Natural killer cell (primary cell): ENCODE results near the gene CEACAM7. TPM values are rescaled to one million over a fixed set of nuclear protein-coding genes. Genes with fewer than 3 reads are reported as not detected.

ENCODE experiments used
- ATAC-seq, 3 donors: fragments of 150-1000 bp in 2 of 3; fragments of 200-7000 bp in 1 of 3; cut with Tn5 transposase; 1 replicate in 1 of 3; 2 replicates in 2 of 3; pipeline ENCODE4 v1.10.0; 2021; ENCODE audit warnings: mild to moderate bottlenecking in 2 of 3, moderate library complexity in 2 of 3
- DNase-seq, 2 donors: peaks; one replicate each; pipeline versions ENCODE4 v3.0.0 to v3.0.0-alpha.2; 2013 to 2021; ENCODE audit warnings: mixed read lengths in 1 of 2
- H3K27ac ChIP-seq: one replicate; pipeline ENCODE4 v1.5.1; 2013; ENCODE audit warnings: mild to moderate bottlenecking, low read length
- H3K27me3 ChIP-seq: one replicate; pipeline ENCODE4 v1.6.1; 2013; ENCODE audit warnings: low read length; ENCODE audit not compliant: control insufficient read depth, insufficient read depth
- H3K36me3 ChIP-seq: one replicate; pipeline ENCODE4 v1.6.1; 2013; ENCODE audit warnings: low read length; ENCODE audit not compliant: control insufficient read depth, insufficient read depth
- H3K4me1 ChIP-seq: one replicate; pipeline ENCODE4 v1.6.1; 2013; ENCODE audit warnings: low read length; ENCODE audit not compliant: control insufficient read depth, insufficient read depth
- H3K4me3 ChIP-seq: one replicate; pipeline ENCODE4 v1.5.1; 2013; ENCODE audit warnings: low read length
- H3K9me3 ChIP-seq: one replicate; pipeline ENCODE4 v1.6.1; 2013; ENCODE audit warnings: low read length; ENCODE audit not compliant: control insufficient read depth, insufficient read depth
- H3K27ac Mint-ChIP-seq, 2 donors: one replicate each; pipeline ENCODE4 v1.8.0; 2022; ENCODE audit warnings: mild to moderate bottlenecking in 2 of 2, mixed read lengths in 2 of 2, moderate library complexity in 1 of 2
- H3K27me3 Mint-ChIP-seq, 2 donors: one replicate each; pipeline ENCODE4 v1.8.0; 2022; ENCODE audit warnings: low read depth in 2 of 2, mixed read lengths in 2 of 2
- H3K36me3 Mint-ChIP-seq: one replicate; pipeline ENCODE4 v1.8.0; 2022; ENCODE audit warnings: mixed read lengths
- H3K4me1 Mint-ChIP-seq, 2 donors: one replicate each; pipeline ENCODE4 v1.8.0; 2022; ENCODE audit warnings: mixed read lengths in 2 of 2
- H3K4me3 Mint-ChIP-seq: one replicate; pipeline ENCODE4 v1.8.0; 2022; ENCODE audit warnings: mild to moderate bottlenecking, moderate library complexity, mixed read lengths
- H3K9me3 Mint-ChIP-seq, 2 donors: one replicate each; pipeline ENCODE4 v1.8.0; 2022; ENCODE audit warnings: mixed read lengths in 2 of 2
- WGBS: methylation state at CpG from one replicate; pipeline ENCODE4 v1.1.7; 2013; ENCODE audit warnings: missing lambda C conversion rate; ENCODE audit not compliant: insufficient coverage; 5-methylcytosine and 5-hydroxymethylcytosine counted together
- intact Hi-C: fragments of 100-400 bp; cut with micrococcal nuclease; formaldehyde crosslinking; loops from one replicate; pipeline ENCODE4 v1.14.2; 2022
- total RNA-seq, 4 donors: library from RNA; stranded (reverse); fragments of 120-200 nt in 1 of 4; gene quantifications; one replicate each; pipeline versions ENCODE4 v1.2.3 to v1.2.4, GENCODE V29; 2013 to 2022
- TF ChIP-seq, protein P1 (sequence below): fragments of 200-600 bp; IDR thresholded peaks from one replicate; pipeline ENCODE4 v1.8.0; 2022; ENCODE audit warnings: antibody characterized with exemption

Gene CEACAM7
- total RNA-seq, 3 donors from 2014 or later (not counting 1 experiment from before 2014, with no cell fraction given), result not detected

DNA sequence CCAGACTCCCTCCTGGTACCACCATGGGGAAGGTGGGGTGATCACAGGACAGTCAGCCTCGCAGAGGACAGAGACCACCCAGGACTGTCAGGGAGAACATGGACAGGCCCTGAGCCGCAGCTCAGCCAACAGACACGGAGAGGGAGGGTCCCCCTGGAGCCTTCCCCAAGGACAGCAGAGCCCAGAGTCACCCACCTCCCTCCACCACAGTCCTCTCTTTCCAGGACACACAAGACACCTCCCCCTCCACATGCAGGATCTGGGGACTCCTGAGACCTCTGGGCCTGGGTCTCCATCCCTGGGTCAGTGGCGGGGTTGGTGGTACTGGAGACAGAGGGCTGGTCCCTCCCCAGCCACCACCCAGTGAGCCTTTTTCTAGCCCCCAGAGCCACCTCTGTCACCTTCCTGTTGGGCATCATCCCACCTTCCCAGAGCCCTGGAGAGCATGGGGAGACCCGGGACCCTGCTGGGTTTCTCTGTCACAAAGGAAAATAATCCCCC is 19.9 kb upstream of the CEACAM7 start:
- no peaks in the 10 kb centered on the region for H3K36me3 ChIP-seq
- WGBS, result 81% methylated on average over 5 of the region's 5 CpGs
- H3K4me3 ChIP-seq, result no peak overlapping the region
- H3K9me3 ChIP-seq, result no peaks in the 10 kb centered on the region
- no peak overlapping the region for H3K4me3 Mint-ChIP-seq
- no peaks in the 10 kb centered on the region for H3K9me3 Mint-ChIP-seq
- TF ChIP-seq, protein P1, sequence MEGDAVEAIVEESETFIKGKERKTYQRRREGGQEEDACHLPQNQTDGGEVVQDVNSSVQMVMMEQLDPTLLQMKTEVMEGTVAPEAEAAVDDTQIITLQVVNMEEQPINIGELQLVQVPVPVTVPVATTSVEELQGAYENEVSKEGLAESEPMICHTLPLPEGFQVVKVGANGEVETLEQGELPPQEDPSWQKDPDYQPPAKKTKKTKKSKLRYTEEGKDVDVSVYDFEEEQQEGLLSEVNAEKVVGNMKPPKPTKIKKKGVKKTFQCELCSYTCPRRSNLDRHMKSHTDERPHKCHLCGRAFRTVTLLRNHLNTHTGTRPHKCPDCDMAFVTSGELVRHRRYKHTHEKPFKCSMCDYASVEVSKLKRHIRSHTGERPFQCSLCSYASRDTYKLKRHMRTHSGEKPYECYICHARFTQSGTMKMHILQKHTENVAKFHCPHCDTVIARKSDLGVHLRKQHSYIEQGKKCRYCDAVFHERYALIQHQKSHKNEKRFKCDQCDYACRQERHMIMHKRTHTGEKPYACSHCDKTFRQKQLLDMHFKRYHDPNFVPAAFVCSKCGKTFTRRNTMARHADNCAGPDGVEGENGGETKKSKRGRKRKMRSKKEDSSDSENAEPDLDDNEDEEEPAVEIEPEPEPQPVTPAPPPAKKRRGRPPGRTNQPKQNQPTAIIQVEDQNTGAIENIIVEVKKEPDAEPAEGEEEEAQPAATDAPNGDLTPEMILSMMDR, result no peak
- DNase-seq (no peak), ATAC-seq (no peak)
- H3K4me1 Mint-ChIP-seq, result peaks cover 0 to 7% of the 10 kb centered on the region in 2 donors
- no peaks in the 10 kb centered on the region for H3K36me3 Mint-ChIP-seq
- H3K27ac Mint-ChIP-seq, result no peak overlapping the region
- peaks cover 0 to 26% of the 10 kb centered on the region in 2 donors for H3K27me3 Mint-ChIP-seq
- no peak overlapping the region for H3K27ac ChIP-seq
- peaks cover 4% of the 10 kb centered on the region for H3K27me3 ChIP-seq
- intact Hi-C loops, result no loop called here
- H3K4me1 ChIP-seq, result peaks cover 2% of the 10 kb centered on the region

DNA sequence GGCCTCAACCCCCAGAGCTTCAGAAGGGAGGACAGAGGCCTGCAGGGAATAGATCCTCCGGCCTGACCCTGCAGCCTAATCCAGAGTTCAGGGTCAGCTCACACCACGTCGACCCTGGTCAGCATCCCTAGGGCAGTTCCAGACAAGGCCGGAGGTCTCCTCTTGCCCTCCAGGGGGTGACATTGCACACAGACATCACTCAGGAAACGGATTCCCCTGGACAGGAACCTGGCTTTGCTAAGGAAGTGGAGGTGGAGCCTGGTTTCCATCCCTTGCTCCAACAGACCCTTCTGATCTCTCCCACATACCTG is 19.4 kb upstream of the CEACAM7 start:
- H3K36me3 Mint-ChIP-seq, result no peaks in the 10 kb centered on the region
- peaks cover 4% of the 10 kb centered on the region for H3K27me3 ChIP-seq
- no peak overlapping the region for H3K4me3 ChIP-seq
- no peaks in the 10 kb centered on the region for H3K9me3 ChIP-seq
- no peak overlapping the region for H3K4me3 Mint-ChIP-seq
- no peak overlapping the region for H3K27ac Mint-ChIP-seq
- intact Hi-C loops, result no loop called here
- WGBS, result 72% methylated on average over 5 of the region's 5 CpGs
- peaks cover 2% of the 10 kb centered on the region for H3K4me1 ChIP-seq
- peaks cover 0 to 7% of the 10 kb centered on the region in 2 donors for H3K4me1 Mint-ChIP-seq
- TF ChIP-seq, protein P1, result no peak
- no peak for DNase-seq
- no peaks in the 10 kb centered on the region for H3K36me3 ChIP-seq
- H3K27me3 Mint-ChIP-seq, result peaks cover 0 to 24% of the 10 kb centered on the region in 2 donors
- ATAC-seq, result no peak
- H3K27ac ChIP-seq, result no peak overlapping the region
- H3K9me3 Mint-ChIP-seq, result no peaks in the 10 kb centered on the region

DNA sequence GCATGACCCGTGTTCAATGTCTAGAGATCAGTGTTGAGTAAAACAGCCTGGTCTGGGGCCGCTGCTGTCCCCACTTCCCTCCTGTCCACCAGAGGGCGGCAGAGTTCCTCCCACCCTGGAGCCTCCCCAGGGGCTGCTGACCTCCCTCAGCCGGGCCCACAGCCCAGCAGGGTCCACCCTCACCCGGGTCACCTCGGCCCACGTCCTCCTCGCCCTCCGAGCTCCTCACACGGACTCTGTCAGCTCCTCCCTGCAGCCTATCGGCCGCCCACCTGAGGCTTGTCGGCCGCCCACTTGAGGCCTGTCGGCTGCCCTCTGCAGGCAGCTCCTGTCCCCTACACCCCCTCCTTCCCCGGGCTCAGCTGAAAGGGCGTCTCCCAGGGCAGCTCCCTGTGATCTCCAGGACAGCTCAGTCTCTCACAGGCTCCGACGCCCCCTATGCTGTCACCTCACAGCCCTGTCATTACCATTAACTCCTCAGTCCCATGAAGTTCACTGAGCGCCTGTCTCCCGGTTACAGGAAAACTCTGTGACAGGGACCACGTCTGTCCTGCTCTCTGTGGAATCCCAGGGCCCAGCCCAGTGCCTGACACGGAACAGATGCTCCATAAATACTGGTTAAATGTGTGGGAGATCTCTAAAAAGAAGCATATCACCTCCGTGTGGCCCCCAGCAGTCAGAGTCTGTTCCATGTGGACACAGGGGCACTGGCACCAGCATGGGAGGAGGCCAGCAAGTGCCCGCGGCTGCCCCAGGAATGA is 18.9 kb upstream of the CEACAM7 start:
- Mint-ChIP-seq H3K9me3 (no peaks in the 10 kb centered on the region), H3K4me3 (peak overlapping the region; percentile 55), H3K4me1 (peaks cover 0 to 7% of the 10 kb centered on the region in 2 donors), H3K36me3 (no peaks in the 10 kb centered on the region), H3K27me3 (peaks cover 0 to 21% of the 10 kb centered on the region in 2 donors), H3K27ac (no peak overlapping the region)
- DNase-seq (peak; percentile 63 to 81), ATAC-seq (peak; percentile 87 to 93 (median 93))
- TF ChIP-seq, protein P1, result peak; percentile 98
- intact Hi-C loops, result no loop called here
- Histone ChIP-seq H3K36me3 (no peaks in the 10 kb centered on the region), H3K4me1 (peaks cover 2% of the 10 kb centered on the region), H3K27me3 (peaks cover 4% of the 10 kb centered on the region), H3K4me3 (peak overlapping the region; percentile 19), H3K9me3 (no peaks in the 10 kb centered on the region), H3K27ac (no peak overlapping the region)
- 17% methylated on average over 26 of the region's 26 CpGs for WGBS
